NCI-H2081 (cell line): ENCODE data around the gene HOXD4.

ENCODE experiments used
- DNase-seq, 2 experiments: peaks; one replicate each; lab custom pipeline; 2025; lab: John Stamatoyannopoulos, UW

Gene HOXD4

DNA sequence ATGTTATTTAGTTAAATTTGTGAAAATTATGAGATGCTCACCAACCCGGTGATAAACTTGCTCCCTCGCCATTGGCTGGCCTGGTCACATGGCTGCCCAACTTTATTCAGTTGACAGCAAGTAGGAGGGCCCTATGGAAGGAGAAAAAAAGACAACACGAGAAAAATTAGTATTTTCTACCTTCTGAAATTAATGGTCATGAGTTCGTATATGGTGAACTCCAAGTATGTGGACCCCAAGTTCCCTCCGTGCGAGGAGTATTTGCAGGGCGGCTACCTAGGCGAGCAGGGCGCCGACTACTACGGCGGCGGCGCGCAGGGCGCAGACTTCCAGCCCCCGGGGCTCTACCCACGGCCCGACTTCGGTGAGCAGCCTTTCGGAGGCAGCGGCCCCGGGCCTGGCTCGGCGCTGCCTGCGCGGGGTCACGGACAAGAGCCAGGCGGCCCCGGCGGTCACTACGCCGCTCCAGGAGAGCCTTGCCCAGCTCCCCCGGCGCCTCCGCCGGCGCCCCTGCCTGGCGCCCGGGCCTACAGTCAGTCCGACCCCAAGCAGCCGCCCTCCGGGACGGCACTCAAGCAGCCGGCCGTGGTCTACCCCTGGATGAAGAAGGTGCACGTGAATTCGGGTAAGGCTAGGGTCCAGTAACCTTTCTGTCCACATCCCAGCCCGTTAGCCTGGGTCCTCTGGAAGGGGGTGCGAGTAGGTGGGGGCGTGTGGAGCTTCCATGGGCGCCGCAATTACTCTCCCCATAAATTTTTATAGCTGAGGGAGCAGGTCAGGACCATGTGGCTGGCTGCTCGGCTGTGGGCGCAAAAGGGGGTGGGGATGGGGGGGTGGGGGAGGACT is at the start of gene HOXD4:
Gene HOXD4 (plus strand): TSS at position 109 of the 846 bp plus-strand sequence. CDS start 84 bp downstream, at position 193.
- DNase-seq: peak in 1 of 2 experiments; percentile 59

DNA sequence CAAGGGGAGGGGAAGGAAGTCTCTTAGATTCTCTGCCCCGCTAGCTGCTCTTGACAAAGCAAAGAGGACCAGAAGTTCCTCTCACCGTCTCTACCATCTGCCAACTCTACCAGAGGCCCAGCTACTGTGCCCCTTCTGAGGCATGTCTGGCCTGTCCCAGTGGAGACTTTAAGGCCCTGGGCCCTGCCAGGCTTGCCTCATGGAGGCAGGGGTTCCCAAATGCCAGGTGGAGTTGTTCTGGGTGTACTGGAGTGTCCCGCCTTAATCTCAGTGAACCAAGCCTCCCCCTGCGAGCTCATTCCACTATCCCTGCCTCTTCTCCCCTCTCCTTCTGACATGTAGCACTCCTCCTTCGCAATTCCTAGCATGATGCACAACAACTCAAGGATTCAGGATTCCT is 49.5 kb upstream of the HOXD4 start:
- no peak for DNase-seq

DNA sequence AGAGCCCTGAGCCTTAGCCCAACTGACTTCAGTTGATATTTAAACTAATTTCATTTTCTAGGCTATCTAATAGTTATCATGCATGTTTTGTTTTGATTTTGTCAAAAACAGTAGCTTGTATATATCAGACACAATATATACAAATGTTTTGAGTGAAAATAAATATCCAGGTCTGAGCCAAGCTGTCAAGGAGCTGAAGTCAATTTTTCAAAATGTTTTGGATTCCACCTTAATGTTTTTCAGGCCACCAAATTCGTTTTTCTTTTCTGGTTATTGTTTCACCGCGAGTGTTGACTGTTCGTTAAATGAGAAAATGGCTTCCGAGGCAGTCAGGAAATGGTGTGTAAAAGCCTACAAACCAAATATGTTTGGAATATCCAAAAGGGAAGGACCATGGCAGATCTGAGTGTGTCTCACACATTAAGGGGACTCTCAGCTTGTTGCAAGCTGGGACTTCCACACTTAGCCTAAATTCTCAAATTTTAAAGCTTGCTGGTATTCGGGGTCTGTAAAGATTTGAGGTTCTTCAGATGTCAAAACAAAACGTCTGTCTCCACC is 49.0 kb upstream of the HOXD4 start:
- no peak for DNase-seq

DNA sequence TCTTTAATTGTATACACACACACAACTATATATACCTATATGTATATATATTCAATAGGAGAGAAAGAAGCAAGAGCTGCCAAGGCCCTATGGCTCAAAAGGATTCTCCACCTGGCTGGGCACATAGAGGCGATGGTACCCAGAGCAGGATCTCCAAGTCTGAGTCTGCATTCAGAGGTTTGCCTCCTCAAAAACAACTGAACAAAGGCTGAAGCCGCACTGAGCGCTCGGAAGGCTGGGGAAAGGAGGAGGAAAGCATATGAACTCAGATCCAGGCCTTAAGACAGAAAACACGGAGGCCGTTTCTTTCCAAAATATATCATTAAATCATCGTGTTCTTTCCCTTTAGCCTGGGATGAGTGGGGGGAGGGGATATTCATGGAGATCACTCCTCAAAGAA is 48.2 kb upstream of the HOXD4 start:
- DNase-seq: no peak

DNA sequence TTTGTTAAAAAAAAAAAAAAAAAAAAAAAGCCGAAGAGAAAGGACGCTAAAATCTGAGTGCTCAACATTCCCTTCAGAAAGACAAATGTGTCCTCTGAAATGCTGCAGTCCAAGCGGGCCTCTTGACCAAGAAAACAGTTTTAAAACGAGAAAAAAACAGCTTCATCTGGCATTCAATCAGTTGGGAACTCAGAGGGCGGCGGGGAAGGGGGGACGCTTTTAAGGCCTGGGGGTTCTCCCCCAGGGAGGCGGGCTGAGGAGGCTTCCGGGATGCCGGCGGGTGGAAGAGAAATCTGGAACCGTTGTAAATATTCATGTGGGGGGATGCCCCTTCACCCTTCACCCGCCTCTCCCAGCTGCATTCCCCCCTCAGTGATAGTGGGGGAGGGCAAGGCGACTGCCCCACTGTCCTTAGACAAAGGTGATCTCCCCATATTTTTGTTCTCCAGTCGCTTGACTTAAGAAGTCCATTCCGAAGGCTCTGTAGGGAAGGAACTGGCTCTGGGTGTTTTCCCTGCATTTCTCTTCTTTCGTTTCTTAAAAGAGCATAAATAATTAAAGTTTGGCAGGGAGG is 47.5 kb upstream of the HOXD4 start:
- no peak for DNase-seq

DNA sequence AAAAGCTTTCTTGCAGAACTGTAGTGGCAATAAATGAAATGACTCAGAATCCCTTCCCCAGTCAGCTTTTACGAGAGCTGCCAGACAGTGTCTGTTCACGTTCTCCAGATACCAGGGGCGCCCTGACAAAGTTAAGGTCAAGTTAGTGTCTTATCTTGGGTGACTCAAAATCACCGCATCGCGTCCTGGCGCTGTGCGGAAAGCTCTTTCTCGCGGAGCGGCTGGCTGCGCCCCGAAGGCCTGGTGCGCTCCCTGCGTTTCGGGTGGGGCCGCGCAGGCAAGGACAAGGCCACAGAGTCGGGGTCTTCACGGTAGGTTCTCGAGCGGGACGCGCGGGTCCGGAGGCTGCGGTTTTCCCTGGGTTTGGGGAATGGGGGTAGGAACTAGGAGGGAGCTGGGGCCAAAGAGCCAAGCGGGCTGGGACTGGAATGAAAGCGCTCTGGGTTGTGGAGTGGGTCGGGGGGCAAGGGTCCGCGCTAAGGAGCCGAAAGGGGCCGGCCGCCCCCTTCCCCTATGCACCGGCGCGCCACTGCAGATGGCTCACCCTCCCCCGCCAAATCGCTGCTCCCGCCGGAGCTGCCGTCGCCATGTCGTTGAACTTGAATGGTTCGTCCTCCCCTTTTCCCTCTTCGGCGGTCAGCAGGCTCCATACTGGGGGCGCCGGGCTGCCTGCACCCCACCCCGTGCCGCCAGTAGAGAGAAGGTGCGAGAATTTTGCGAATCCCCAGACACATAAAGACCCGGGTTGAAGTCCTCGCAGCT is 46.9 kb upstream of the HOXD4 start:
- DNase-seq: no peak

DNA sequence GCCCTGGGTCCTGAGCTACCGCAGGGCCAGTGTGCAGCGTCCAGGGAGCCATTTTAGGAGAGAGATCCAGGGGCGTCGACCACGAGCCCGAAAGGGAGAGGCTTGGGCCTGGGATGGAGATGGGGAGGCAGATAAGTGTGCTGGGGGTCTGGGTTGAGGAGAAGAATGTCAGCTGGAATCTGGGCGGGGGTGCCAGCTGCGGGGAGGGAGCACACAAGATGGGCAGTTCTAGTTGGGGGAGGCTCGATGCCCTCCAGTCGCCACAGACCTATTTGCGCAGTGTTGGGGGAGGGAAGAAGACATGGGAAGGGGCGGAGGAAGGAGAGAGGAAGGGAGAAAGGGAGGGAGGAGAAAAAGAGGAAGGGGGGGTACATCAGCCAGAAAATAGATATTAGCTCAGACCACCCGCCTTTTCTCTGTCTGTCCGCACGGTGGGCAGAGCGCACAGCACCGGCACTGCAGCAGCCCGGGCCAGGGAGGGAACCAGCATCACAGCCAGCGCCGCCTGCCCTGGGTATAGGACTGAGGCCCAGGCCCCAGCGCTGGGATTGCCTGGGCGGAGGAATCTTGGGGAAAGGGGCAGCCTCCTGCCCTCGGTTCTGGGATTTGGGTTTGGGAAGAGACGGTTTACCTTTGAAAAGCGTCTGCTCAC is 46.1 kb upstream of the HOXD4 start:
- DNase-seq: no peak

DNA sequence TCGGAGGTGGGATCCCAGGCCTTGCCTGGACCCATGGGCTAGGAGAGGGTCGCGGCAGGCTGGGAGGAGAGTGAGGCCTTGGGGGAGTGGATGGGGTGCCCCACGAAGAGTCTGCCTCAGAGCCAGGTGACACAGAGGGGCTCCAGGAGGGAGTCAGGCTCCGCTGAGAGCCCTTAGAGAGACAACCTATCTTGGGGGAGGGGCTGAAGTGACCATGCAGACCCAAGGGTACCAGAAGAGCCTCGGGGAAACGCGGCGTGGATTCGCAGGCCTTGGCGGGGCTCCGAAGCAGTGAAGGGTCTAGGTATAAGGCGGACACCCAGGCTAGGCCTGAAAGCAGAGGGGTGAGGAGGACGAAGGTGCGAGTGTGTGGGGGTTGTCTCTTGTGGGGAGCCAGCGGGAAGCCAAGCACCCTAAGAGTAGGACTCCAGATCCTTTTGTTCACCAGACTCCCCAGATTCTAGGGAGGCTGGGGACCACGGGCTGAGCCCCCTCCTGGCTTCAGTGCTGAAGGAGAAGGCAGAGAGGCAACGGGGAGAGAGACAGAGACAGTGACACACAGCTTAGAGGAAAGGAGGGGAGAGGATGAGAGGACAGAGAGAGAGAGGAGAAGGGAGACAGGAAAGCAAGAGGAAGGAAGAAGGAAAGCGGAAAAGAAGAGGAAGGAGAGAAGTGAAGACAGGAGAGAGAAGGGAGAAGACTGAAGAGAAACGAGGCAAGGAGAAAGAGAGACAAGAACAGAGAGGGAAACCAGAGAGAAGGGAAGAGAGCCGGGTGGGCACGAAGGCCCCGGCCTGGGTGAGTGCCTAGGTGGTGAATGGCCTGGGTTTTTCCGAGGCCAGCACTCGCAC is 45.4 kb upstream of the HOXD4 start:
- no peak for DNase-seq

DNA sequence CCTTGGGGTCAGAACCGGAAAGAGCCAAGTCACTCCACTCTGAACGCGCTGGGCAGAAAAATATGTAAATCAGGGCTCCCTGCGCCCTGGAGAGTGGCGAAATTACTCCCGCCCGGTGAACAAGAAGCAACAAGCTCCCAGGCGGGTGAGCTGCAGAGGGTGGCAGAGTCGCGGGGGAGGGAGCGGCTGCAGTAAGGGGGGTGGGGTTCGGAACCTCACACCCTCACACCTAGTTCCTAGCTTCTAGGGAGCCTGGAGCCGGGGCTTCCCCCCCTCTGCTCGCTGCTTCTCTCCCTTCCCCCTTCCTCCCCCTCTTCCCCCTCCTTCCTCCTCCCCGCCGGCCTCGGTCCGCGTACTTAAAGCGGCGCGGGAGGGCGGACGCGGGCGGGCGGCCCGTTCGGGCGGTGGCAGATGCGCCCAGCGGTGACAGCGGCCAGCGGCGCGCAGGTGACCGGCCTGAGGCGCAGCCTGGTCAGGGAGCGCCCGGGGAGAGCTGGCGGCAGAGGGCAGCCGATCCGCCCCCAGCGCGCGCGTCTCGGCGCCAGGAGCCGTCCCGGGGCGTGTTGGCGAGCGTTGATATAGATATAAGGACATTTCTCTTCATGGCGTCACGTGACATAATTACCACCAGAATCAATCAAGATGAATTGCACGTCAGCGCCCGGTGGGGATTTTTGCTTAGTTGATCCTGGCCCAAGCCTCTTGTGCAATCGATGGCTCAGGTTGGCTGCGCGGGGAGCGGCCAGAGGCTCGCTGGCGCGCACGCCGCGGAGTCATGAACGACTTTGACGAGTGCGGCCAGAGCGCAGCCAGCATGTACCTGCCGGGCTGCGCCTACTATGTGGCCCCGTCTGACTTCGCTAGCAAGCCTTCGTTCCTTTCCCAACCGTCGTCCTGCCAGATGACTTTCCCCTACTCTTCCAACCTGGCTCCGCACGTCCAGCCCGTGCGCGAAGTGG is 44.5 kb upstream of the HOXD4 start, which contains the start of gene HOXD11:
Gene HOXD11 (plus strand): TSS at position 700 of the 959 bp plus-strand sequence. CDS start 76 bp downstream, at position 776.
- peak; percentile 89 to 94 for DNase-seq

DNA sequence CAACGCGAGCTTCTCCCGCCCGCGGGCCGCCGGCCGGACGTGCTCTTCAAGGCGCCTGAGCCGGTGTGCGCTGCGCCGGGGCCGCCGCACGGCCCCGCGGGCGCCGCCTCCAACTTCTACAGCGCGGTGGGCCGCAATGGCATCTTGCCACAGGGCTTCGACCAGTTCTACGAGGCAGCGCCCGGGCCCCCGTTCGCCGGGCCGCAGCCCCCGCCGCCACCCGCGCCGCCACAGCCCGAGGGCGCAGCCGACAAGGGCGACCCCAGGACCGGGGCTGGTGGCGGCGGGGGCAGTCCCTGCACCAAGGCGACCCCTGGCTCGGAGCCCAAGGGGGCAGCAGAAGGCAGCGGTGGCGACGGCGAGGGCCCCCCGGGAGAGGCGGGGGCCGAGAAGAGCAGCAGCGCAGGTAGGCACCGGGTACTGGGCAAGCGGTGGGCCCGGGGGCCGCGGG is 43.6 kb upstream of the HOXD4 start:
- peak in 1 of 2 experiments; percentile 29 for DNase-seq

DNA sequence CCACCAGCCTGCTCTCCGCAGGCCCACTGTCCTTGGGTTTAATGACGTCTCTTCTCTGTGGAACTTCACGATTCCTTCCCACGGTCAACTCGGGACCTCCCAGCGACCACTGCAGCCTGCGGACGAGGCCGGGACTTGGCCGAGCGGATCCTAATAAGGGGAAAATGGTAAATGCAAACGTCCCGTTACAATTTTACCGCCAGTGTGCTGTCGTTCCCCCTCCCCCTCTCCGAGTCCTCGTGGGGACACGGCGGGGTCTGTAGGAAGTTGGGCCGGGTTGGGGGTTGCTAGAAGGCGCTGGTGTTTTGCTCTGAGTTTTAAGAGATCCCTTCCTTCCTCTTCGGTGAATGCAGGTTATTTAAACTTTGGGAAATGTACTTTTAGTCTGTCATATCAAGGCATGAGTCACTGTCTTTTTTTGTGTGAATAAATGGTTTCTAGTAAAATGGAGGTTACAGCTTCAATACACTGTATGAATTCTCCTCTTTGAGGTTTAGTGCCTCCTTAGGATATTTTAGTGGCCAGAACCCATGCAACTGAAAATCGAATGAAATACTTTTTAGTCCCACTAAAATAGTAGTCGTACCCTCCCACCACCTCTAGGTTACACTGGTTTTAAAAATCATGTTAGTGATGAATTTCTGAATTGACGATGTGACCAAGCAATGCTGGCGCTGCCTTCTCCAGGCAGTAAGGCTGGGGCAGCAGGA is 42.0 kb upstream of the HOXD4 start:
- DNase-seq: peak in 1 of 2 experiments; percentile 26

DNA sequence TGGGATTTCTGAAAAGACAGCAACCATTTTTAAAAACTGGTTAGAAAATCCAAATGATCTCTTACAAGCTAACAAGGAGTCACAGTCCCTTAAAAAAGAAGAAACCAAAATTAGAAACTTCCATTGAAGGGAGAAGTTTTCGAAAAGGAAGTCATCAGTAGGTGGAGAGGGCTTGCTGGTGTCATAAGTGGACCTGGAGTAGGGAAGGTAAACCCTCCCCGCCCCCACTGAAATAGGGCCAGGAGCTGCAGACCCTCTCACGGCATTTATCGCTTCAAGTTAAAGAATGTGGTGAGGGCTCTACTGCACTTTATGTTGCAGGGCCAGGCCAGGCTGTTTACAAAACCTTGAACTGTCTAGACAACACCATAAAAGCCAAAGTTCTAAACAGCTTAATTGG is 41.4 kb upstream of the HOXD4 start:
- no peak for DNase-seq

DNA sequence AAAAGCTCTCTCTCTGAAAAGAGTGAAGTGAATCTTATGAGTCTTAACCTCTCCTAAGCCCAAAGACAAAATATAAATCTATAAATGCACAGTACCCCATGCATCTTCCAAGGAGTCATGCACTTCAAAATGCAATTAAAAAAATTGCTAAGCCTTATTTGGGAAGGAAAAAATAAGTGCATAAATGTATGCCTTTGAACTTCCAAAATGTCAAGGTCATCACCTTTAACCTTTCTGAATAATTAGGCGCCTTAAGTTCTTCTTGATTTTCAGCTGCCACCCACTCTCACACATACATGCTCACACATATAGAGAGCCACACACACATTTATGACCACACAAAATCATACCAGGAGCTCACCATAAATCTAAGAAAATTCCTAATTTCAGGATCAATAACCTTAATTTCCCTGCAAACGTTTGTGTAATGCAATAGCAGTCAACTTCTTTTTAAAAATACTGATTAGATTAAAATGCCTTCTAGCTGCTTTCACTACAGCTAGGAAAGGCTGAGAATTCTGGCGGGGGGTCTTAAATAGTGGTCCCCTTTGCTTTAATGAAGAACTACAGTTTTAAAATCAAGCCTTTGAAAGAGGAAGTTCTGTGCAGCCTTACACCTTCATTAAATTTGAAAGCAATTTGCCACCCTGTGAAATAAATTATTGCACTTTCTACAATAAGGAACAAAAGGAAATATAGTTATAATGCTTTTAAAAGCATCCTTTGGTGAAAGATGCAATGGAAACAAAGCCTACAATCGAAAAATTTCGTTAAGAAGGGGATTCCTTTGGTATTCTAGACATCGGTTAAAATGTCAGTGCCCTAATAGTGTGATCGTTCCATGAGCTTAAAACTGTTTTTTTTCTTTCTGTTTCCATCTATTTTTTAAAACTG is 40.7 kb upstream of the HOXD4 start:
- no peak for DNase-seq

DNA sequence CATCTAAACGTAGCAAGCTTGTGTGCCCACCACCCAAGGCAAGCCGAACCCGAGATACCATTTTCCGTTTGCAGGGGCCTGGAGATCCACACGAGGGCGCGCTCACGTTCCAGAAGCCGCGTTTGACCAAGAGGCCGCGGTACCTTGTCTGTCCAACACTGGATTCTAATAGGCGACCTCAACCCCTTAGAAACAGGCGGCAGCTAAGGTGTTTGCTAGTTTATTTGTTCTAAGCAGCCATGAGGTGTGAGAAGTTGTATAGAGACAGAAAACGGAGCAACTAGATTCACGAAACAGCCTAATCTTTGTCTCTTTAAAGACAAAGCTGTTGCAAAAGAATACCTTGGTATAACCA is 40.1 kb upstream of the HOXD4 start:
- DNase-seq: peak; percentile 79 to 92

DNA sequence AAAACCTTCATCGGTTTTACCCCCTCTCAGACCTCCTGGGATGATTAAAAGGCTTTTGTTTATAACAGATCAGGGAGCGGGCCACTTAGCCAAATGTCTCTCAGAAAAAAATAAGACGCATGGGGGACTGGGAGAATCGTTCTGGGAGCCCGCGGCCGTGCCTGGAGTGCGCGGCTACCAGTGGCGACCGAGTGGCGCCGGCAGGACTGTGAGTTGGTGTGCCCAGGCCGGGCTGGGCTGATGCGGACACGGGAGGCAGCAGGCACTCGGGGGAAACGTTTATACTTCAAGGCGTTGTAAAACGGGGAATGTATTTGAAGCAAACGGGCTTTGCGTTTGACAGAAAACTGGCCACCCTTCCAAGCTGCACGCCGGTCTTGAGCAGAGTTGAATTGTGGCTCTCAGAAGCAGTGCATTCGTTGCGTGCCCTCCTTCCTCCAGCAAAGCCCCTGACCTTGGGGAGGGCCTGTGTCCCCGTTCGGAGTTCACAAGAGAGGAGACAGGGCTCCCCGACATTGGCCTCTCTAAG is 39.4 kb upstream of the HOXD4 start:
- peak in 1 of 2 experiments; percentile 19 for DNase-seq

DNA sequence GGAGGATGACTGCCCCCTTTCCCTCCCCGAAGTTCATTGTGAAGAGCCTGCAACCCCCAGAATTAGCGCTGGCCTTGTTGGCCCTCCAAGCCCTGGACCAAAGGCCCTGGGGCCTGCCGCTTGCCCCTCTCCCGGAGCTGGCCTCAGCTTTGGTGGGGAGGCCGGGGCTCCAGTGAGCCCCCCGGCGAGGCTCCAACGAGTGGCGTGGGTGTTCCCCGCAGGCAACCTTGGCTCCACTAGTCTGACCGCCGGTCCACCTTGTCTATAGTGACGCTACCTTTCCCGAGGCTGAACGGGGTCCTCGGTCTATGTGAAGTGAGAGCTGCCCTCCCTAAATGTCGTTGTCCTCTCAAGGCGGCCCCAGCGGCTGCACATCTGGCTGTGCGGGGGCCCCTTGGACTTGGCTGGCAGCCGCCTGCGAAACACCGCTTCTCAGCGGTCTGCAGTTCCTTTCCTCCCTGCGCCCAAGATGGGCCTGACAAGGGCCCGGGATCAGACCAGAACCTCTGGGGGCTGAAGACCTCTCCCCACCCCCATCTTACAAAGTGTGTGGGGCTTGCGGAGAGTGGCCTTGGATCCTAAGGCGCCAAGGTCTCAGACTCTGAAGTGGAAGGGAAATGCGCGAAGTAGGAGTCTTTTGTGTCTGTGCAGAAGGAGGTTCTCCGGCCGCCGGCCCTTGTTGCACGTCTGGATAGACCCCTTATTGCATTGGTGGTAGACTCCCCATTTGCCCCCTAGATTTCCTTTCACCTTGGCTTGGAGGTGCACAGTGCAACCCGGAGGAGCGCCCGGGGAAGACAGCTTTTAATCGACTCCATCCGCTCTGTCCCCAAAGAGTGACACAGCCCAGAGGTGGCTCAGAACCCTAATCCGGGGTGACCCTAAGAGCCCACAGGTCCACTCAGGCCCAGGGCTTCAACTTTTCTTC is 38.7 kb upstream of the HOXD4 start:
- no peak for DNase-seq
